ENCODE measurements around the gene RAB13.
"Not testable (repeated sequence)": the region's sequence is repeated elsewhere in the genome, so short reads cannot be mapped to it uniquely, and the experiment has no call there.

DNA sequence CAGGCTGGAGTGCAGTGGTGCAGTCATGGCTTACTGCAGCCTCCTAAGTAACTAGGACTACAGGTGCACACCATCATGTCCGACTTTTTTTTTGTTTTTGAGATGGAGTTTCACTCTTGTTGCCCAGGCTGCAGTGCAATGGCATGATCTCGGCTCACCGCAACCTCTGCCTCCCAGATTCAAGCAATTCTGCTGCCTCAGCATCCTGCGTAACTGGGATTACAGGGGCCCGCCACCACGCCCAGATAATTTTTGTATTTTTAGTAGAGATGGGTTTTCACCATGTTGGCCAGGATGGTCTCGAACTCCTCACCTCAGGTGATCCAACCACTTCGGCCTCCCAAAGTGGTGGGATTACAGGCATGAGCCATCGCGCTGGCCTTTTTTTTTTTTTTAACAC, 10.7 kb upstream of the RAB13 start:
- TF ChIP-seq, protein P1, sequence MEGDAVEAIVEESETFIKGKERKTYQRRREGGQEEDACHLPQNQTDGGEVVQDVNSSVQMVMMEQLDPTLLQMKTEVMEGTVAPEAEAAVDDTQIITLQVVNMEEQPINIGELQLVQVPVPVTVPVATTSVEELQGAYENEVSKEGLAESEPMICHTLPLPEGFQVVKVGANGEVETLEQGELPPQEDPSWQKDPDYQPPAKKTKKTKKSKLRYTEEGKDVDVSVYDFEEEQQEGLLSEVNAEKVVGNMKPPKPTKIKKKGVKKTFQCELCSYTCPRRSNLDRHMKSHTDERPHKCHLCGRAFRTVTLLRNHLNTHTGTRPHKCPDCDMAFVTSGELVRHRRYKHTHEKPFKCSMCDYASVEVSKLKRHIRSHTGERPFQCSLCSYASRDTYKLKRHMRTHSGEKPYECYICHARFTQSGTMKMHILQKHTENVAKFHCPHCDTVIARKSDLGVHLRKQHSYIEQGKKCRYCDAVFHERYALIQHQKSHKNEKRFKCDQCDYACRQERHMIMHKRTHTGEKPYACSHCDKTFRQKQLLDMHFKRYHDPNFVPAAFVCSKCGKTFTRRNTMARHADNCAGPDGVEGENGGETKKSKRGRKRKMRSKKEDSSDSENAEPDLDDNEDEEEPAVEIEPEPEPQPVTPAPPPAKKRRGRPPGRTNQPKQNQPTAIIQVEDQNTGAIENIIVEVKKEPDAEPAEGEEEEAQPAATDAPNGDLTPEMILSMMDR (conservative IDR thresholded peaks at IDR 0.05), result not testable (repeated sequence)
- TF ChIP-seq ZFX (IDR thresholded peaks at IDR 0.05), result not testable (repeated sequence)

Data from C4-2B (cell line).